NK-92 (cell line): ENCODE results near the gene NGB.
"Not testable (repeated sequence)": the region's sequence is repeated elsewhere in the genome, so short reads cannot be mapped to it uniquely, and the experiment has no call there.

Experiments
- DNase-seq: peaks from one replicate; lab custom pipeline; 2025; ENCODE audit not compliant: unreplicated experiment; lab: John Stamatoyannopoulos, UW

Gene NGB, protein sequence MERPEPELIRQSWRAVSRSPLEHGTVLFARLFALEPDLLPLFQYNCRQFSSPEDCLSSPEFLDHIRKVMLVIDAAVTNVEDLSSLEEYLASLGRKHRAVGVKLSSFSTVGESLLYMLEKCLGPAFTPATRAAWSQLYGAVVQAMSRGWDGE

DNA sequence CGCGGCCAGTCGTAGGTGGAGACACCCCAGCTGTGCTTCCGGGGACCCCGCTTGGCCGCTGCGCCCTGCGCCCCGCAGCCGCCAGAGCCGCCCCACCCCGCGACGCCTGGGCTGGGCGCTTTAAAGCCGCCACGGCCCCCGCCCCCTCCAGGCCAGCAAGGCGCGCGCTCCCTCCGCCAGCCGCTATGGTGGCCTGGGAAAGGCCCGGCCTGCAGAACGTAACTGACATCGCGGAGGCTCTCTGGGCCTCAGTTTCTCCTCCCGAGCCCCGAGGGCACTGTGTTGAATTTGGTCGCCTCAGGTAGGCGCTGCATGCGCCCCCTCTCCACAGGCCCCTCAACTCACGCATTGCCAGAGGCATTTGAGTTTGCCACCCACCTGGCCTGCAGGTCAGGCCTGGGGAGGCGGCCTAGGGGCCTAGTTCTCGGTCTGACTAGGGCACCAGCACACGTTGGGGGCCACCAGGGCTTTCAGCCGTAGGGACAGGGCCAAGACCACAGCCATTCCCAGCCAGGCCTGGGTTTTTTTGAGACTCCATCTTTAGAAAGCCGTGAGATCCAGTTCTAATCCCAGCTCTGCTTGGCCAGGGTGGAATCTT is at the start of gene NGB:
Gene NGB, minus strand, starts transcription at position 94 of the 598 bp plus-strand sequence. CDS start 269 bp downstream, outside the sequence.
- no peak for DNase-seq

DNA sequence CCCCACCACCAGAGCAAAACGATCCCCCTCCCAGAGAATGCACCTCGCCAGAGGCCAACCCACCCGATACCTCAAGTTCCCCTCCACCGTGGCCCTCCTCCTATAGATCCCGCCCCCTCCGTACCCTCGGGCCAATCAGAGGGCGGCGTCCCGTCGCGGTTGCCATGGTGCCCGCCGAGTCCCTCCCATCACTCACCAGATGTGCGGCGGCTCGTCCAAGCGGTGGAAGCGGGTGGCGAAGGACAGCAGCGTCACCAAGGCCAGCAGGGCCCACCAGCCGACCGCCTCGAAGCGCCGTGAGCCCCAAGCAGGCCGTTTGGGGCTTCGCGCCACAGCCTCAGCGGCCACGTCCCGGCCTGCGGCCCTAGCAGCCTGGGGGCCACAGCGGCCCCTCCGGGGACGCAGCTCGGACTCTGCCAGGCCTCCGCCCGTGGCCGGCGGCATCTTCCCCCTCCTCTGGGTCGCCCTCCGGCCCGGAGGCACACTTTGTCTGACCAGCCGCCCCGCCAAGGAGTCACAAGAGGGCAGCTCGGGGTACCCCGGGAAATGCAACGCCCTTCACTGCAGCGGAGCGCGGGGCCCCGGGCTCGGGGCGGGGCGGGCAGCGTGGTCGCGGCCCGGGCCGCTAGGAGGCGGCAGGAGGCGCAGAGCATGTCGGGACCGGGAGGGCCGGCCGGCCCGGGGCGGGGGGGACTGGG is 49.4 kb upstream of the NGB start, which contains the start of gene POMT2:
Gene POMT2, minus strand, starts transcription at position 646 of the 698 bp plus-strand sequence. Its CDS starts 202 bp downstream, at position 444.
- peak; percentile 60 for DNase-seq

DNA sequence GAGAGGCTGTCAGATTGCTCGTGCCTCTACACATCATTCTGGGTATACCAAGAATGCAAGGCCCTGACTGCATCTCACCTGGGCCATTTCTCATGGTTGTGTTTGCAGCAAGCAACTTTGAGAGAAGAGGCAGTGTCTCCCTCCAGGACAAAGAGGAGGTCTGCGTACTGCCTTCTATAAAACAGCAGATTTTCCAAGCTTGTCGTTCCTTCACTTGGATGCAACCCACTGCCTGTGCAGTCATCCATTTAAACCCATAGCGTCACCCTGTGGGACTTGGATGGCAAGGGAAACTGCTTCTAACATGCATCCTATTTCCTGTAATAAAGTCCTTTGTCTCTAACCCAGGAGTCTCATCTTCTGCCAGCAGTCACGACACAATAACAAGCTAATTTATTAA is 48.4 kb upstream of the NGB start:
- DNase-seq, result no peak

GRCh38 chr14:77318756-77319155 is 47.8 kb upstream of the NGB start:
- not testable (repeated sequence) for DNase-seq

DNA sequence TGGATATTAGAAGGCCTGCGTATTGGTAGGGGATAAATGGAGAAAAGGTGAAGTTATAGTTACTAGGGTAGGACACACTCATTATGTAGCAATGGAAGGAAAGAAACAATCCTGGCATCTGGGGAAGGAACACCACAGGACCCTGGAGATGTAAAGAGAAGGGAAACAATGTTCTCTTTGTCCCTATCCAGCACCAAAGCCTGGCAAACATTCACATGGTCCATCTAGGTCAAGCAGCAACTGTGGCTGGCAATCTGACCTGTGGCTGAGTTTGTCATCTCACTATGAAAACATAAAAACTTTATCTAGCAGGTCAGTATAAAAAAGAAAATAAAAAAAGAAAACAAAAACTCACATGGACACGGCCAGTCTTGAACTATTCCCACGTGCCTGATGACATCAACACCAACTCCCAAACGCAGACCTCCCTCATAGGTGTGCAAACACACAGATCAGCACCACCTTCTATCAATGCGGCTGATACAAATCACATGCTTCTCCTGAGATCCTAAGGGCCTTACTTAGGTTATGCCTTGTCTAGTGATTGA is 47.1 kb upstream of the NGB start:
- DNase-seq, result no peak

- DNase-seq, result no peak
These were observed 45.9 kb upstream of the NGB start for GRCh38 chr14:77316872-77317301.

DNA sequence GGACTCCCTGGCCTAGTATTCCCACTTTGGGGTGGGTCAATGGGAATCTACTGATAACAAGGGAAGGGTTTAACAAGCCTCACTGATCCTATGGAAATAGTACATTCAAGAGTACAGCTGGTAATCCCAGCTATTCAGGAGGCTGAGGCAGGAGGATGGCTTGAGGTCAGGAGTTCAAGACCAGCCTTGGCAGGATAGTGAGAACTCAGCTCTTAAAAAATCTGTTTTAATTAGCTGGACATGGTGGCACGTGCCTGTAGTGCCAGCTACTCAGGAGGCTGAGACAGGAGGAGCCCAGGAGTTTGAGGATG is 45.1 kb upstream of the NGB start:
- DNase-seq, result no peak

GRCh38 chr14:77314539-77315457 is 43.8 kb upstream of the NGB start:
- no peak for DNase-seq

DNA sequence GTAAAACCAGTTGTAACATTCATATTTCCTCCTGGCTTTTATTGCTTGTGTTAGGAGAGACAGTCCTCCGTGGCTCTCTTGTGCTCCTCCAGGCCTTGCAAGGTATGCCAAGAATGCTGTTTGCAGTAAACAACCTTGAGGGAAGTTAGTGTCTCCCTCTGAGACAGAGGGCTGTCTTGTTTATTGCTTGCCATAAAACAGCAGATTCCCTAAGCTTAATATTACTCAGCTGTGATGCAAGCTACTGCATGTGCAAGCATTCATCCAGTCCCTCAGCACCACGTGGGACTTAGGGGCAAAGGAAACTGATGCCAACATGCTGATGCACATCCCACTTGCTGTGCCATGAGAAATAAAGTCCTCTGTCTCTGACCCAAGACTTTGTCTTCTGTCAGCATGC is 43.0 kb upstream of the NGB start:
- DNase-seq, result no peak

GRCh38 chr14:77313371-77313770 is 42.4 kb upstream of the NGB start:
- DNase-seq, result no peak

DNA sequence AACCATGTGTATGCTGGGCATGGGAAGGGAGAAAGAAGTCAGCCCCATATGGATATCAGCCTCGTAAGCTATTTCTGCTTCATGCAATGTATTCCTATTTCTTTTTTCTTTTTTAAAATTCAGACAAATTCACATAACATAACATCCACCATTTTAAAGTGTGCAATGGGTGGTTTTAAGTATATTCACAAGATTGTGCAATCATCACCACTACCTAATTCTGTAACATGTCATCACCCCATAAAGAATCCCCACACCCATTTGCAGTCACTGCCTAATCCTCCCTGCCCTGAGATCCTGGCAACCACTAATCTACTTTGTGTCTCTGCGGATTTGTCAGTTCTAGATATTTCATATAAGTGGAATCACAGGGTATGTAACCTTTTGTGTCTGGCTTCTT is 40.2 kb upstream of the NGB start:
- DNase-seq, result no peak

- no peak for DNase-seq
These were observed 39.0 kb upstream of the NGB start for GRCh38 chr14:77310026-77310425.

DNA sequence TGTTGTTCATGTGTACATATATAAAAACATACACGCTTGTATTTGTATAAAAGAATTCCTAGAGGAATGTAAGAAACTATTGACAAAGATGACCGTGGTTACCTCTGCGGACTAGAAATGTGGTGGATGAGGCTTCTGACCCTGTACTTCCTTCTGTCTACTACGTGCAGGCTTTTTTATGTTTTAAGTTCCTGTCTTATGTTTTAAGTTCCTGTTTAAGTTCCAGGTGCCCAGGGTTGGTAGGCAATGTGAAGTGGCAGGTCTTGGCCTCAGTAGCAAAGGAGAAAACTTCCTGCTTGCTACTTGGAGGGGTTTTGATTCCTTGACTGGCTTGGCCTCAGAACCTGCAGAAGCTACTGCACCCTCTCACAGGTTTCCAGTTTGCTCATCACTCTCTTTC is 38.1 kb upstream of the NGB start:
- no peak for DNase-seq

DNA sequence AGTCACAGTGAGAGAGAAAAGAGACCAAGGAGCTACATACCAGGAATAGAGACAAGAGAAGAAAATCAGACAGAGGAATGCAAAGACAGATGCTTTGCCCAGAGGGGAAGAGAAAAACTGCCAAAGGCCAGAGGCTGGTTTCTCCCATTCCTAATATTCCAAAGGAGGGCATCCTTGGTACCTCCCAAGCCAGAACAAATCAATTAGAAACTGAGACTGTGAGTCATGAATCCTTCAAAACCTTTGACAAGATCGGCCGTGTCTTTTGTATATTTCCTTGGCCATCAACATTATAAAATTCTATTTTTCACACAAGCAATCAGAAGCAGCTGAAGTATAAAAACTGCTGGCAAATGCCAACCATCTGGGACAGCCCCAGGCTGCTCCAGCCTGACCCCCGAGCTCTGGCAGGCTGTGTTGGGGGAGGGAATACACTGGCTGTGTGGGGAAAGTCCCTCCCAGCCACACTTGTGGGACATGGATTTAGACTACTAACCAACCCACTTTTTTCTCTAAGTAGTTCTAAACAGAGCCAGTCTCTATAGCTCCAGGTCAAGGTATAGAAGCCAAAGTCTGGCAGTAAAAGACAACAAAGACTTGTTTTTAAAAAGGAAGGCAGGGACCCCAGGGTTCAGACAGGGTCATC is 36.0 kb upstream of the NGB start:
- DNase-seq, result no peak

- no peak for DNase-seq
These were observed 35.4 kb upstream of the NGB start for GRCh38 chr14:77306416-77306815.

- no peak for DNase-seq
These were observed 34.7 kb upstream of the NGB start for GRCh38 chr14:77305696-77306095.

DNA sequence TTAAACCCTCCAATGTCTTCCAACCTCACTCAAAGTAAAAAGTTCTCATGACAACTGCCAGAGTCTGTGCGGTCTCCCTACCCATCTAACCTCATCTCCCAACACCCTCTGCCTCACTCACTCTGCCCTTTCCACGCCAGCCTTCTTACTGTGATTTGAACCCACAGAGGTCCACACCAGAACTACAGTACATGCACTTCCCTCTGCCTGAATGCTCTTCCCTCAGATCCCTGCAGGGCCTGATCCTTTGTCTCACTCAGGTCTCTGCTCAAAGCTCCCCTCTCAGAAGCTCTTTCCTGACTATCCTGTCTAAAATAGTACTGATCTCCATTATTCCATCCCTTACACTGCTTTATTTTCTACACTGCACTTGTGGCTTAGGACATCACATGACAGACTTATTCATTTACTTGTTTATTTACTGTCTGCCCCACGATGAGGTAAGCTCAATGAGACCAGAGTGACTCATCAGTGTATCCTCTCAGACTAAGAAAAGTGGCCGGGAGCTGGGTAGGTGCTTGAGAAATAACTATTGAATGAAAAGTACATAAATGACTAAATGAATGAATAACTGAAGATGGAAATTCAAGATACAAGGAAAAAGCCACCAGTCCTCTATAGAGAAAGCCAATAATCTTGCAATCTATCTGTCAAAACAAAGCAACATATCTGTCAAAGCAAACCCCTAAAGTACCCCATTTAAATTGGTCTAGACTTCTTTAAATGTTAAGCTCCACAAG is 32.6 kb upstream of the NGB start:
- DNase-seq, result no peak

DNA sequence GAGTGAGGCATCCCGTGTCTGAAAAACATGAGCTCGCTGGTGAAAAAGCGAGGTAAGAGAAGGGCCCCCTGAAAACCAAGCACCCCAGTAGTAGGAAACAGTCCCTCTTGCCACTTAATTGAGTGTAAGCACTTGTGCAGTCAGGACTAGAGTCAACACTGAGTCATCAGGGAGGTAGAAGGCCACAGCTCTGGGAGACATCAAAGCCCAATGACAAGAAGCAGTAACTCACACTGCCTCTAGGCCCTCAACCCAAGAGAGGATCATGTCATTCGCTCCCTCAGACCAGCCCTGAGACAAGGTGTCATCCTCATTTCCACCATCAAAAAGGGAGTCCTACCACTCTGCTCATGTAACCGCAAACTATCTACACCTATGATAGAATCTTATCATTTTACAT is 31.9 kb upstream of the NGB start:
- no peak for DNase-seq

DNA sequence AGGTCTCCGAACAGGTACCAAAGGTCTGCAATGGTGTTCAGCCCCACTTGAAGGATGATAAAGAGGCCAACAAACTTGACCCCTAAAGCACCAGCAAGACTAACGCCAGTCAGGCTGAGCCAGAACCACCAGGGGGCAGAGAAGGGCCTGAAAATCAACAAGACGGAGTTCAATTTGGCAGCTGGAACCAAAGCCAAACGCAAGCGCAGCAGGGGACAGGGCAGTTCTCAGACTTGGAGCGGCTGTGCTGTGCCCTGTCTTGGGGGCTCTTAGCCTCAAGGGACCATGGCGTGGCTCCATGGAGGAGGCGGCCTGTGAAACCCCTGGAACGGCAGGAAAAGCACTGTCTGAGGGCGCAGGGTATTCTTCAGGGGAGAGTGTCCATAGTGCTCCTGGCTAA is 30.1 kb upstream of the NGB start:
- DNase-seq, result no peak

DNA sequence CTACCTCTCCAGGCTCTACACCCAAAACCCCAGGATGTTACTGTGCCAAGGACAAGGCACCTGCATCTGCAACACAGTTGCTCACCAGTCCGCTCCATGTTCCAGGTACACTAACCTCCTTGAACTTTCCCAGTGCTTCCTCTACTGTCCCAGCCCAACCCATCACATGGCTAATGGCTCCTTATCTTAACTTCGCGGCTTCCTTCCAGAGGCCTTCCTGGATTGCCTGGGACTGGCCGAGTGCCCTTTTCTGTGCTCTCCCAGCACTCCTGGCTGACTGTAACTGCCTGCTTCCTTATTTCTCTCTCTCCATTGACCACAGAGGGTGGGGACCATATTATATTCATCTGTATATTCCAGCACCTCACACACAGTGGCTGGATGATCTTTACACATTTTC is 28.8 kb upstream of the NGB start:
- no peak for DNase-seq
